Measurements from ENCODE around the gene GSTA4. TPM values are rescaled to one million over a fixed set of nuclear protein-coding genes. Genes with fewer than 3 reads are reported as not detected.

The GSTA4 gene
- total and polyA plus RNA-seq, 2 of the 8 experiments (the other 6 are each of a cell fraction or from before 2014, with no cell fraction given), result 13.9 to 21.6 TPM

- Histone ChIP-seq H3K79me1 (ENCODE audit: low read depth, low read length) (no peaks in the 10 kb centered on the region), H2BK5ac (ENCODE audit: low read depth, low read length) (no peak overlapping the region), H2AK5ac (ENCODE audit: low read depth, low read length) (no peak overlapping the region), H2BK12ac (ENCODE audit: low read depth, low read length) (no peak overlapping the region), H3K4ac (replicated peaks; ENCODE audit: insufficient read length, low read depth, low read length) (no peak overlapping the region), H3K9me3 (ENCODE audit: insufficient read depth in 2 of 2, low read depth in 1 of 2, low read length in 1 of 2) (no peaks in the 10 kb centered on the region), H4K5ac (ENCODE audit: insufficient read length, low read depth, low read length) (no peak overlapping the region), H2AFZ (ENCODE audit: low read length) (no peak overlapping the region), H3K18ac (ENCODE audit: extremely low read depth, low read length) (no peak overlapping the region), H3K79me2 (ENCODE audit: control insufficient read depth in 1 of 2, insufficient read depth in 2 of 2, low read length in 2 of 2) (no peaks in the 10 kb centered on the region), H3K4me2 (ENCODE audit: insufficient read depth in 1 of 2, low read depth in 2 of 2, low read length in 2 of 2) (no peak overlapping the region), H4K91ac (replicated peaks; ENCODE audit: insufficient read length, low read length) (no peak overlapping the region), H3K9ac (replicated peaks in 1 of 4; ENCODE audit: extremely low read depth in 1 of 4, low read depth in 3 of 4, low read length in 3 of 4) (no peak overlapping the region), H4K8ac (ENCODE audit: extremely low read depth, insufficient read depth, low read length) (no peak overlapping the region), H4K20me1 (replicated peaks in 1 of 2; ENCODE audit: control insufficient read depth in 1 of 2, insufficient read depth in 2 of 2, low read length in 2 of 2) (no peaks in the 10 kb centered on the region), H3K23me2 (ENCODE audit: low read depth, low read length) (no peaks in the 10 kb centered on the region), H3K14ac (ENCODE audit: insufficient read length) (no peak overlapping the region), H3K4me3 (ENCODE audit: extremely low read depth in 1 of 4, insufficient read depth in 2 of 4, low read depth in 3 of 4, low read length in 4 of 4) (no peak overlapping the region), H2BK120ac (replicated peaks; ENCODE audit: low read depth, low read length) (no peak overlapping the region), H2BK20ac (ENCODE audit: low read length) (no peak overlapping the region), H2BK15ac (ENCODE audit: low read length) (no peak overlapping the region), H3K27me3 (replicated peaks in 1 of 4; ENCODE audit: control insufficient read depth in 3 of 4, extremely low read depth in 1 of 4, insufficient read depth in 3 of 4, low read length in 3 of 4) (no peaks in the 10 kb centered on the region), H3K36me3 (ENCODE audit: control insufficient read depth in 2 of 4, insufficient read depth in 4 of 4, low read length in 3 of 4) (peaks cover 0 to 26% (median 6%) of the 10 kb centered on the region in 4 experiments; a peak in 5 of 8 replicates), H3K4me1 (replicated peaks in 1 of 4; ENCODE audit: control insufficient read depth in 3 of 4, insufficient read depth in 4 of 4, low read length in 3 of 4) (no peaks in the 10 kb centered on the region), H3K23ac (ENCODE audit: insufficient read length) (no peak overlapping the region), H3K27ac (ENCODE audit: low read depth, low read length) (no peak overlapping the region), H3K56ac (replicated peaks; ENCODE audit: insufficient read length, low read depth, low read length) (no peak overlapping the region)
- FAIRE-seq (no peak), DNase-seq (ENCODE audit: low read depth in 1 of 2, low spot score in 2 of 2) (no peak)
- 98% methylated on average over 3 of the region's 3 CpGs; no CpG with 5 or more reads in 1 of the 2 experiments for WGBS, 2 experiments (ENCODE audit: extremely low coverage in 1 of 2, insufficient coverage in 1 of 2, insufficient read length in 1 of 2, insufficient replicate concordance in 2 of 2, low coverage in 1 of 2, low lambda C conversion rate in 2 of 2, missing lambda C conversion rate in 1 of 2)
- ChIA-PET POLR2A (ENCODE audit: partially characterized antibody) (interaction anchor here (0.8 kb wide), 1 partner anchor 12 kb away, joined by 3 read pairs; no protein-coding TSS in a partner anchor), CTCF (ENCODE audit: partially characterized antibody) (interaction anchor here (0.6 to 2.7 kb wide), 3 partner anchors 12 to 75 kb away, joined by 3 to 21 read pairs (median 3); partner anchors contain the start of gene GSTA4)
Measured at GRCh38 chr6:52982680-52983079, 12.4 kb downstream of the GSTA4 start.

Measured in H1 (cell line).